Measurements from ENCODE around the gene ARHGAP15. TPM values are rescaled to one million over a fixed set of nuclear protein-coding genes. Genes with fewer than 3 reads are reported as not detected.

ARHGAP15 gene
- total RNA-seq, 1 experiment from 2014 or later, result 0.42 TPM

- POLR2A ChIA-PET, result no interaction called here
- Histone ChIP-seq H3K9me2 (ENCODE audit: insufficient read depth) (no peaks in the 10 kb centered on the region), H3K79me2 (ENCODE audit: insufficient read depth, low read length) (no peaks in the 10 kb centered on the region), H3K27me3 (ENCODE audit: insufficient read depth, low read length) (no peaks in the 10 kb centered on the region), H3K9ac (ENCODE audit: low read length) (no peak overlapping the region), H3K4me2 (ENCODE audit: low read length) (no peak overlapping the region), H4K20me1 (ENCODE audit: insufficient read depth) (no peaks in the 10 kb centered on the region), H3K4me1 (ENCODE audit: control insufficient read depth in 1 of 2, insufficient read depth in 2 of 2, low read length in 2 of 2) (no peaks in the 10 kb centered on the region), H3K4me3 (replicated peaks in 1 of 2; ENCODE audit: low read depth in 1 of 2, low read length in 2 of 2) (no peak overlapping the region), H2AFZ (ENCODE audit: low read depth, low read length, poor library complexity, severe bottlenecking) (no peak overlapping the region), H3K27ac (ENCODE audit: low read depth, low read length) (no peak overlapping the region), H3K9me3 (ENCODE audit: control insufficient read depth in 1 of 2, insufficient read depth in 1 of 2, low read depth in 1 of 2, low read length in 2 of 2) (no peaks in the 10 kb centered on the region), H3K36me3 (ENCODE audit: control insufficient read depth in 1 of 2, insufficient read depth in 2 of 2, low read length in 2 of 2) (no peaks in the 10 kb centered on the region)
- DNase-seq (ENCODE audit: low read depth, low spot score) (no peak), ATAC-seq (no peak)
- TF ChIP-seq ZBTB33 (IDR thresholded peaks at IDR 0.05; ENCODE audit: extremely low read depth, insufficient replicate concordance, low read length) (no peak), ELF1 (IDR thresholded peaks at IDR 0.05; ENCODE audit: borderline replicate concordance, low read depth) (no peak), EZH2phosphoT487 (IDR thresholded peaks at IDR 0.05; ENCODE audit: borderline replicate concordance) (no peak), SRF (IDR thresholded peaks at IDR 0.05; ENCODE audit: low read depth) (no peak), EGR1 (IDR thresholded peaks at IDR 0.05; ENCODE audit: low read depth) (no peak), EZH2 (IDR thresholded peaks at IDR 0.05) (no peak), SP1 (IDR thresholded peaks at IDR 0.05; ENCODE audit: low read depth) (no peak), REST (IDR thresholded peaks at IDR 0.05; ENCODE audit: low read depth) (no peak), MAX (IDR thresholded peaks at IDR 0.05) (no peak), ATF3 (IDR thresholded peaks at IDR 0.05) (no peak), YY1 (IDR thresholded peaks at IDR 0.05; ENCODE audit: extremely low read depth, insufficient replicate concordance, low read depth, low read length) (no peak), SIN3A (IDR thresholded peaks at IDR 0.05; ENCODE audit: low read depth) (no peak)
- RAD21 ChIA-PET (ENCODE audit: low non-redundant PET in 1 of 2, low total read pairs in 2 of 2, uncharacterized antibody in 2 of 2, unreplicated experiment in 2 of 2), result no interaction called here
- intact Hi-C loops (cut with micrococcal nuclease), result no loop called here
- CTCF ChIA-PET, result no interaction called here
- no TSS peak for BruUV-seq (replicated peaks)
These were observed 663.4 kb downstream of the ARHGAP15 start for GRCh38 chr2:143792602-143793001.
